Glutamatergic neuron (in vitro differentiated cells): Measurements from ENCODE around the gene RGS6. TPM values are rescaled to one million over a fixed set of nuclear protein-coding genes. Genes with fewer than 3 reads are reported as not detected.

Experiments used
- DNase-seq: peaks from one replicate; pipeline ENCODE4 v3.0.0; 2022
- H3K27ac Mint-ChIP-seq: one replicate; pipeline ENCODE4 v1.8.0; 2020; ENCODE audit warnings: mild to moderate bottlenecking, mixed read lengths, inconsistent platforms; ENCODE audit not compliant: unreplicated experiment
- H3K27me3 Mint-ChIP-seq: one replicate; pipeline ENCODE4 v1.8.0; 2020; ENCODE audit warnings: mild to moderate bottlenecking, moderate library complexity, mixed read lengths, inconsistent platforms; ENCODE audit not compliant: unreplicated experiment
- H3K36me3 Mint-ChIP-seq: one replicate; pipeline ENCODE4 v1.8.0; 2020; ENCODE audit warnings: mild to moderate bottlenecking, mixed read lengths, inconsistent platforms; ENCODE audit not compliant: unreplicated experiment
- H3K4me1 Mint-ChIP-seq: one replicate; pipeline ENCODE4 v1.8.0; 2020; ENCODE audit warnings: mild to moderate bottlenecking, low read depth, mixed read lengths, inconsistent platforms; ENCODE audit not compliant: unreplicated experiment
- H3K4me3 Mint-ChIP-seq: one replicate; pipeline ENCODE4 v1.8.0; 2020; ENCODE audit warnings: mild to moderate bottlenecking, mixed read lengths, inconsistent platforms; ENCODE audit not compliant: unreplicated experiment
- H3K9me3 Mint-ChIP-seq: one replicate; pipeline ENCODE4 v1.8.0; 2020; ENCODE audit warnings: mild to moderate bottlenecking, moderate library complexity, mixed read lengths, inconsistent platforms; ENCODE audit not compliant: unreplicated experiment
- CTCF ChIP-seq: fragments of 200-600 bp; sonication (generic); IDR thresholded peaks from one replicate; pipeline ENCODE4 v1.5.0; 2021; ENCODE audit not compliant: partially characterized antibody, unreplicated experiment
- total RNA-seq: library from RNA; stranded (reverse); fragmentation: NEBNext Ultra II Directional; extraction: Animal tissue kit (Norgen Biotek cat#: 25700); gene quantifications from one replicate; pipeline ENCODE4 v1.2.1, GENCODE V29; 2021; ENCODE audit not compliant: unreplicated experiment

Gene RGS6
- total RNA-seq, 1 donor from 2014 or later: 1.2 TPM

- peaks cover 2% of the 10 kb centered on the region for H3K4me1 Mint-ChIP-seq
- no peak overlapping the region for H3K27ac Mint-ChIP-seq
- peaks cover 5% of the 10 kb centered on the region for H3K27me3 Mint-ChIP-seq
- H3K36me3 Mint-ChIP-seq: peaks cover 9% of the 10 kb centered on the region
- no peak for TF ChIP-seq CTCF
- H3K9me3 Mint-ChIP-seq: peaks cover 4% of the 10 kb centered on the region
- H3K4me3 Mint-ChIP-seq: no peak overlapping the region
- DNase-seq: no peak
Measured at GRCh38 chr14:72538387-72538786, 606.2 kb downstream of the RGS6 start.

- no peak overlapping the region for H3K27ac Mint-ChIP-seq
Measured at GRCh38 chr14:72539661-72540315, 607.6 kb downstream of the RGS6 start.

GRCh38 chr14:72540836-72541235 is 608.6 kb downstream of the RGS6 start:
- DNase-seq: no peak
- no peak overlapping the region for H3K4me3 Mint-ChIP-seq
- peaks cover 11% of the 10 kb centered on the region for H3K27me3 Mint-ChIP-seq
- H3K4me1 Mint-ChIP-seq: peaks cover 8% of the 10 kb centered on the region
- no peak for TF ChIP-seq CTCF
- H3K27ac Mint-ChIP-seq: no peak overlapping the region
- peaks cover 2% of the 10 kb centered on the region for H3K9me3 Mint-ChIP-seq
- H3K36me3 Mint-ChIP-seq: no peaks in the 10 kb centered on the region

More at GRCh38 chr14:72539661-72540315, 607.6 kb downstream of the RGS6 start:
- H3K4me1 Mint-ChIP-seq: peaks cover 2% of the 10 kb centered on the region
- peaks cover 11% of the 10 kb centered on the region for H3K27me3 Mint-ChIP-seq
- no peaks in the 10 kb centered on the region for H3K36me3 Mint-ChIP-seq
- H3K9me3 Mint-ChIP-seq: peaks cover 2% of the 10 kb centered on the region
- no peak for DNase-seq
- no peak overlapping the region for H3K4me3 Mint-ChIP-seq
- no peak for TF ChIP-seq CTCF

GRCh38 chr14:72541546-72541945 is 609.3 kb downstream of the RGS6 start:
- H3K27ac Mint-ChIP-seq: no peak overlapping the region
- H3K4me3 Mint-ChIP-seq: no peak overlapping the region
- peaks cover 11% of the 10 kb centered on the region for H3K27me3 Mint-ChIP-seq
- no peaks in the 10 kb centered on the region for H3K36me3 Mint-ChIP-seq
- peaks cover 12% of the 10 kb centered on the region for H3K4me1 Mint-ChIP-seq
- H3K9me3 Mint-ChIP-seq: peaks cover 4% of the 10 kb centered on the region
- DNase-seq: no peak
- TF ChIP-seq CTCF: no peak

- no peak for TF ChIP-seq CTCF
- no peaks in the 10 kb centered on the region for H3K36me3 Mint-ChIP-seq
- H3K27ac Mint-ChIP-seq: no peak overlapping the region
Measured at GRCh38 chr14:72543341-72543740, 611.1 kb downstream of the RGS6 start.

More at GRCh38 chr14:72543341-72543740, 611.1 kb downstream of the RGS6 start:
- Mint-ChIP-seq H3K9me3 (peaks cover 4% of the 10 kb centered on the region), H3K27me3 (peaks cover 11% of the 10 kb centered on the region), H3K4me1 (peaks cover 13% of the 10 kb centered on the region), H3K4me3 (no peak overlapping the region)
- no peak for DNase-seq
